Cardiac ventricle fibroblast (primary cell): ENCODE results near the gene FAM98A. TPM values are rescaled to one million over a fixed set of nuclear protein-coding genes. Genes with fewer than 3 reads are reported as not detected.

Experiments used
- total RNA-seq: library from RNA; depleted of rRNA; stranded (reverse); fragments of >200 nt; gene quantifications from 2 replicates; pipeline ENCODE4 v1.2.3, GENCODE V29; 2015

Gene FAM98A
- 52.7 and 62.3 TPM in 2 replicates for total RNA-seq

DNA sequence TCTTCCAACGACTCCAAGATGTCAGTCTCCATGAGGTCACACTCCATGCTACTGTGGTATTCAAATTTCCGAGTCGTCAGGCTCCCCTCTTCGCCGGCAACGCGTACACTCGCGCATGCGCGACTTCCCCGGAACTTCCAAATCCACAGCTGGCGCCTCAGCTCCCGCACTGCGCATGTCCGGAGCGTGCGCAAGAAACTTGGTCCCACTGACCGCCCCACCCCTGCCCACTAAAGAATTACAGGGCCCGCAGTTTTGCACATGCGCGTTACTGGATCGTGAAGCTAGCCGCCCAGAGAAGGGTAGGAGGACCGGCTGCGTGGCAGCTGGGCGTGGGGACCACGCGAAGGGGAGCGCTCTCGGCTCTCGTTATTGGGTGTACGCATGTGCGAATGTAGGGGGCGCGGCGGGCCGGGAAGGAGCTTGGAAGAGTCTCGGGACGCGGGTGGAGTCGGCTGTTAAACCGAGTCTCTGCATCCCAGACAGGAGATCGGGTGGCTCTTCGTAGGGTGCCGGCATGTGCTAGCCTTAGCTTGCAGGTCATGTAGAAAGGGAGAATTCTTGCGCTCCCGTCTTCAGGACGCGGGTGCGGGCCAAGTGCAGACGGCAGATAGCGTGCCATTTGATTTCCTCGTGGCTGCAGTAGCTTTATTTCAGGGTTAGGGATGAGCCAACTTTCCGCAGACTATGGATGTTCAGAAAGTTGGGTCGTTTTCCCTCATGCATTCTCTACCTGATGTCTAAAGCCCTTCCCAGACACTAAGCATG, at the start of gene FAM98A:
TSS of gene FAM98A (minus strand) at position 125 of the 768 bp plus-strand sequence. CDS start at position 47, 78 bp downstream.

Other genes starting within 250 kb of the FAM98A start
- gene RASGRP3, start 122.7 kb downstream of the FAM98A start, total RNA-seq = 1.4 and 4.2 TPM in 2 replicates